DND-41 (cell line): ENCODE data around the gene ERCC2.

Experiments
- EZH2 ChIP-seq: IDR thresholded peaks from 3 replicates; pipeline ENCODE4 v1.6.1; 2012; ENCODE audit warnings: borderline replicate concordance, low read depth, mild to moderate bottlenecking, moderate library complexity, low read length, inconsistent platforms; ENCODE audit not compliant: severe bottlenecking
- TF ChIP-seq, protein P1 (sequence below): IDR thresholded peaks from 2 replicates; pipeline ENCODE4 v1.5.1; 2012; ENCODE audit warnings: borderline replicate concordance, low read length, moderate library complexity, mild to moderate bottlenecking; ENCODE audit not compliant: poor library complexity, severe bottlenecking; ENCODE audit errors: extremely low read depth

DNA sequence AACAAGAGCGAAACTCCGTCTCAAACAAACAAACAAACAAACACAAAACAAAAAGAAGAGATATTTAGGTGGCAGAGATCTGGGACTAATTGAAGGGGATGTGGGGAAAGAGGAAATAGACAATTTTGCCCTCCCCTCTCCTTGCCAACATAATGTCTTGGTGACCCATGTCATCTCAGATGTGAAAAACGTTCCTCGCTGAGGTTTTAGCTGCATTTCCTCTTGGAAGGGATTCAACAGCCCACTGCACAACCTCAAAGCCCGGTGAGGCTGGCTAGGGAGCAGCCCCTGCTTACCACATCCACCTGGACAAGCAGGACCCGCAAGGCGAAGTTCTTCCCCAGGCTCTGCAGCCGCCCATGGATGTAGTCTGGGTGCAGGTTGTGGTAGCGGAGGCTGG is 48.4 kb upstream of the ERCC2 start:
- TF ChIP-seq, protein P1, sequence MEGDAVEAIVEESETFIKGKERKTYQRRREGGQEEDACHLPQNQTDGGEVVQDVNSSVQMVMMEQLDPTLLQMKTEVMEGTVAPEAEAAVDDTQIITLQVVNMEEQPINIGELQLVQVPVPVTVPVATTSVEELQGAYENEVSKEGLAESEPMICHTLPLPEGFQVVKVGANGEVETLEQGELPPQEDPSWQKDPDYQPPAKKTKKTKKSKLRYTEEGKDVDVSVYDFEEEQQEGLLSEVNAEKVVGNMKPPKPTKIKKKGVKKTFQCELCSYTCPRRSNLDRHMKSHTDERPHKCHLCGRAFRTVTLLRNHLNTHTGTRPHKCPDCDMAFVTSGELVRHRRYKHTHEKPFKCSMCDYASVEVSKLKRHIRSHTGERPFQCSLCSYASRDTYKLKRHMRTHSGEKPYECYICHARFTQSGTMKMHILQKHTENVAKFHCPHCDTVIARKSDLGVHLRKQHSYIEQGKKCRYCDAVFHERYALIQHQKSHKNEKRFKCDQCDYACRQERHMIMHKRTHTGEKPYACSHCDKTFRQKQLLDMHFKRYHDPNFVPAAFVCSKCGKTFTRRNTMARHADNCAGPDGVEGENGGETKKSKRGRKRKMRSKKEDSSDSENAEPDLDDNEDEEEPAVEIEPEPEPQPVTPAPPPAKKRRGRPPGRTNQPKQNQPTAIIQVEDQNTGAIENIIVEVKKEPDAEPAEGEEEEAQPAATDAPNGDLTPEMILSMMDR, result no peak
- no peak for TF ChIP-seq EZH2
